Endothelial cell of umbilical vein (primary cell): ENCODE measurements around the gene CST9L. TPM values are rescaled to one million over a fixed set of nuclear protein-coding genes. Genes with fewer than 3 reads are reported as not detected.

ENCODE experiments used
- BruUV-seq: library from RNA; stranded (reverse); fragments of 400-500 nt; replicated peaks from 2 replicates; lab custom pipeline; 2021; lab: Mats Ljungman, UMichigan
- CTCF ChIA-PET: fragments of 300-600, 350-600 bp; sonication (Branson Sonifier 250); formaldehyde crosslinking; loops from one replicate; lab custom pipeline; 2021; ENCODE audit warnings: antibody characterized with exemption, inconsistent platforms; lab: Charles Lee
- POLR2A ChIA-PET: fragments of 300-600, 350-600 bp; sonication (Branson Sonifier 250); formaldehyde crosslinking; loops from one replicate; lab custom pipeline; 2021; ENCODE audit warnings: antibody characterized with exemption, inconsistent platforms; lab: Charles Lee
- DNase-seq: peaks from one replicate; pipeline ENCODE4 v3.0.0-alpha.2; 2011; ENCODE audit warnings: low read depth, low spot score
- FAIRE-seq: peaks from 2 replicates; lab custom pipeline; 2011; peaks lifted over from hg19 to GRCh38; lab: Jason Lieb, UNC
- H2AFZ ChIP-seq: 2 replicates; pipeline ENCODE4 v1.6.0; 2012; ENCODE audit warnings: low read depth, low read length, control low read depth, inconsistent platforms
- H3K27ac ChIP-seq: 2 replicates; pipeline ENCODE4 v1.5.1; 2011; ENCODE audit warnings: low read depth, mild to moderate bottlenecking, control low read depth, low read length, moderate library complexity; ENCODE audit not compliant: insufficient read depth
- H3K27me3 ChIP-seq, 2 experiments: 2 replicates each; pipeline versions ENCODE4 v1.6.0 to v1.6.1; 2011; ENCODE audit warnings: low read length in 2 of 2, mixed read lengths in 1 of 2; ENCODE audit not compliant: control insufficient read depth in 2 of 2, insufficient read depth in 2 of 2
- H3K36me3 ChIP-seq, 2 experiments: 2 replicates in 1 of 2; 3 replicates in 1 of 2; pipeline ENCODE4 v1.5.1; 2011; ENCODE audit warnings: low read length in 2 of 2, mild to moderate bottlenecking in 1 of 2, moderate library complexity in 1 of 2; ENCODE audit not compliant: control insufficient read depth in 2 of 2, insufficient read depth in 2 of 2; ENCODE audit errors: extremely low read depth in 1 of 2
- H3K4me1 ChIP-seq: 3 replicates; pipeline ENCODE4 v1.5.1; 2011; ENCODE audit warnings: mild to moderate bottlenecking, low read length; ENCODE audit not compliant: control insufficient read depth, insufficient read depth; ENCODE audit errors: extremely low read depth
- H3K4me2 ChIP-seq: 2 replicates; pipeline ENCODE4 v1.6.1; 2011; ENCODE audit warnings: low read length, control low read depth, mixed read lengths; ENCODE audit not compliant: insufficient read depth
- H3K4me3 ChIP-seq, 3 experiments: fragments of 200-600 bp in 1 of 3; sonication (generic), shearing (Covaris generic) in 1 of 3; replicated peaks in 1 of 3; 2 replicates each; pipeline ENCODE4 v1.5.1; 2011 to 2016; ENCODE audit warnings: control low read depth in 3 of 3, low read length in 3 of 3, mild to moderate bottlenecking in 2 of 3, inconsistent platforms in 1 of 3, low read depth in 1 of 3, moderate library complexity in 1 of 3; ENCODE audit not compliant: insufficient read depth in 1 of 3
- H3K79me2 ChIP-seq: 2 replicates; pipeline ENCODE4 v1.6.0; 2012; ENCODE audit warnings: low read length, inconsistent platforms; ENCODE audit not compliant: control insufficient read depth, insufficient read depth
- H3K9ac ChIP-seq: replicated peaks from 2 replicates; pipeline ENCODE3; 2011; ENCODE audit warnings: low read length, control low read depth; ENCODE audit not compliant: insufficient read depth; ENCODE audit errors: extremely low read depth
- H3K9me1 ChIP-seq: replicated peaks from 3 replicates; pipeline ENCODE4 v1.6.0; 2011; ENCODE audit warnings: mild to moderate bottlenecking, low read length; ENCODE audit not compliant: control insufficient read depth, insufficient read depth; ENCODE audit errors: extremely low read depth
- H3K9me3 ChIP-seq: replicated peaks from 2 replicates; pipeline ENCODE4 v1.5.1; 2012; ENCODE audit warnings: low read length, inconsistent platforms; ENCODE audit not compliant: control insufficient read depth, insufficient read depth
- H4K20me1 ChIP-seq: replicated peaks from 2 replicates; pipeline ENCODE3; 2011; ENCODE audit warnings: mild to moderate bottlenecking, low read length; ENCODE audit not compliant: control insufficient read depth, insufficient read depth; ENCODE audit errors: extremely low read depth
- EZH2 ChIP-seq: IDR thresholded peaks from 2 replicates; pipeline ENCODE4 v1.6.1; 2012; ENCODE audit warnings: borderline replicate concordance, low read depth, mild to moderate bottlenecking, moderate library complexity, low read length, inconsistent platforms; ENCODE audit not compliant: severe bottlenecking
- FOS ChIP-seq: IDR thresholded peaks from 2 replicates; pipeline ENCODE4 v1.6.1; 2011; ENCODE audit warnings: mild to moderate bottlenecking, low read length, moderate library complexity, borderline replicate concordance; ENCODE audit not compliant: insufficient read depth
- GATA2 ChIP-seq: IDR thresholded peaks from 2 replicates; pipeline ENCODE4 v1.7.0; 2011; ENCODE audit warnings: low read depth, mild to moderate bottlenecking, moderate library complexity, mixed read lengths, low read length; ENCODE audit not compliant: insufficient read length, insufficient read depth
- JUN ChIP-seq: IDR thresholded peaks from 2 replicates; pipeline ENCODE4 v1.6.1; 2011; ENCODE audit warnings: borderline replicate concordance, low read depth; ENCODE audit not compliant: insufficient read length, insufficient read depth
- MAX ChIP-seq: IDR thresholded peaks from 2 replicates; pipeline ENCODE4 v1.6.1; 2011; ENCODE audit not compliant: insufficient read depth, insufficient read length
- MYC ChIP-seq: IDR thresholded peaks from one replicate; pipeline ENCODE4 v1.6.1; 2011; ENCODE audit warnings: mild to moderate bottlenecking, low read depth, low read length
- POLR2A ChIP-seq: IDR thresholded peaks from 2 replicates; pipeline ENCODE4 v1.6.1; 2012; ENCODE audit warnings: low read depth, mild to moderate bottlenecking, control low read depth, low read length
- POLR2AphosphoS5 ChIP-seq: IDR thresholded peaks from 2 replicates; pipeline ENCODE4 v1.6.1; 2012; ENCODE audit warnings: low read depth, mild to moderate bottlenecking, control low read depth, low read length, moderate library complexity; ENCODE audit not compliant: insufficient read depth
- dilution Hi-C: fragments of 300-500 bp; cut with MboI; formaldehyde crosslinking; loops from one replicate; pipeline ENCODE4 v1.15.0; 2019; ENCODE audit warnings: low sequenced_read_pairs; ENCODE audit not compliant: extremely low pct_ligation_motif_present
- intact Hi-C: fragments of 100-400 bp; cut with micrococcal nuclease; formaldehyde crosslinking; loops from one replicate; pipeline ENCODE4 v1.10.0; 2022
- polyA plus RNA-seq, 4 experiments: library from polyadenylated mRNA; depleted of rRNA in 3 of 4; stranded (reverse) in 3 of 4; unstranded in 1 of 4; fragments of >200 nt; gene quantifications; 2 replicates each; pipeline versions ENCODE4 v1.2.1 to v1.2.3, GENCODE V29; 2011 to 2012; ENCODE audit warnings: missing spikeins in 1 of 4
- total RNA-seq: library from RNA; stranded (reverse); gene quantifications from 2 replicates; pipeline ENCODE4 v1.2.3, GENCODE V29; 2021
- TF ChIP-seq, protein P1 (sequence below), 2 donors: IDR thresholded peaks; 1 replicate in 1 of 2; 2 replicates in 1 of 2; pipeline ENCODE4 v1.5.1; 2011; ENCODE audit warnings: low read length in 2 of 2, mild to moderate bottlenecking in 2 of 2, moderate library complexity in 2 of 2, control low read depth in 1 of 2, inconsistent platforms in 1 of 2, low read depth in 1 of 2; ENCODE audit not compliant: insufficient read depth in 1 of 2; ENCODE audit errors: extremely low read depth in 1 of 2

Gene CST9L
- total and polyA plus RNA-seq, 2 donors (not counting 3 experiments of a cell fraction or from before 2014, with no cell fraction given), result not detected

DNA sequence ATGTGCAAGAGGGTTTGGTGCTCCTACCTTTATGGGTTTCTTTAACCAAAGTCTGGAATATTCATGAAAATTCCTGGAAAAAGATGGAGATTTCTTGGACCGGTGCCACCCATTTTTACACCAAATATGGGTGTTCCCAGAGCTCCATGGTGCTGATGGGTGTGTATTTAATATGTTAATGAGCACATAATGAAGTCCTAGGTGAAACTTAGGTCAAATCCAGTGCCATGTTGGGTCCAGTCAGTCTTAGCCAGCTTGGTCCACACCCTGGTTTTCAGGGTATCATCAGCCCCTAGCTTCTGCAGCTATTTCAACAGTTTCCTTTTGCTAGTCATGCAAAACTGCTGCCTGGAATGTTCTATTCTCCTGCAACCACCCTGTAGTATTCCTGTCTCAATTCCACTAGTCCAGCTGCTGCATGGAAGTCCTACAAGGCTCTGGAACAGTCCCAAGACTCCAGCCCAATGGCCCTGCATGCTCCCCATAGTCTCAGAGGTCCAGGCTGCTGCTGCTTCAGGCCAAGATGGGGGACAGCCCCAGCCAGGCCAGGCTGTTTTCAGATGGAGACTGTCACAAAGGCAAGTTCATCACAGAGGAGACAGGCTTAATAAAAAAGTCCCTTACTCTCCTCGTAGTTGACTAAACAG, 31.8 kb downstream of the CST9L start:
- H3K9ac ChIP-seq, result no peak overlapping the region
- H3K9me1 ChIP-seq, result no peaks in the 10 kb centered on the region
- no peak overlapping the region for H2AFZ ChIP-seq
- no peaks in the 10 kb centered on the region for H3K27me3 ChIP-seq
- no peak overlapping the region for H3K4me3 ChIP-seq
- H3K27ac ChIP-seq, result no peak overlapping the region
- H4K20me1 ChIP-seq, result no peaks in the 10 kb centered on the region
- no peak for TF ChIP-seq MYC
- TF ChIP-seq, protein P1, sequence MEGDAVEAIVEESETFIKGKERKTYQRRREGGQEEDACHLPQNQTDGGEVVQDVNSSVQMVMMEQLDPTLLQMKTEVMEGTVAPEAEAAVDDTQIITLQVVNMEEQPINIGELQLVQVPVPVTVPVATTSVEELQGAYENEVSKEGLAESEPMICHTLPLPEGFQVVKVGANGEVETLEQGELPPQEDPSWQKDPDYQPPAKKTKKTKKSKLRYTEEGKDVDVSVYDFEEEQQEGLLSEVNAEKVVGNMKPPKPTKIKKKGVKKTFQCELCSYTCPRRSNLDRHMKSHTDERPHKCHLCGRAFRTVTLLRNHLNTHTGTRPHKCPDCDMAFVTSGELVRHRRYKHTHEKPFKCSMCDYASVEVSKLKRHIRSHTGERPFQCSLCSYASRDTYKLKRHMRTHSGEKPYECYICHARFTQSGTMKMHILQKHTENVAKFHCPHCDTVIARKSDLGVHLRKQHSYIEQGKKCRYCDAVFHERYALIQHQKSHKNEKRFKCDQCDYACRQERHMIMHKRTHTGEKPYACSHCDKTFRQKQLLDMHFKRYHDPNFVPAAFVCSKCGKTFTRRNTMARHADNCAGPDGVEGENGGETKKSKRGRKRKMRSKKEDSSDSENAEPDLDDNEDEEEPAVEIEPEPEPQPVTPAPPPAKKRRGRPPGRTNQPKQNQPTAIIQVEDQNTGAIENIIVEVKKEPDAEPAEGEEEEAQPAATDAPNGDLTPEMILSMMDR (IDR thresholded peaks at IDR 0.05; ENCODE audit: extremely low read depth in 1 of 2, insufficient read depth in 1 of 2, low read depth in 1 of 2, low read length in 2 of 2), result no peak
- TF ChIP-seq POLR2A, result no peak
- ChIA-PET POLR2A (no interaction called here), CTCF (no interaction called here)
- H3K4me1 ChIP-seq, result no peaks in the 10 kb centered on the region
- no peak for FAIRE-seq
- H3K9me3 ChIP-seq, result no peaks in the 10 kb centered on the region
- intact Hi-C loops, result no loop called here
- no peaks in the 10 kb centered on the region for H3K79me2 ChIP-seq
- dilution Hi-C loops, result no loop called here
- DNase-seq, result no peak
- no peaks in the 10 kb centered on the region for H3K36me3 ChIP-seq
- no TSS peak for BruUV-seq
- H3K4me2 ChIP-seq, result no peak overlapping the region

GRCh38 chr20:23534801-23535593, 33.3 kb downstream of the CST9L start:
- no peaks in the 10 kb centered on the region for H3K9me3 ChIP-seq
- H3K4me3 ChIP-seq, result no peak overlapping the region
- POLR2A ChIA-PET, result no interaction called here
- intact Hi-C loops (no loop called here), dilution Hi-C loops (no loop called here)
- no TSS peak for BruUV-seq
- H2AFZ ChIP-seq, result no peak overlapping the region
- no peaks in the 10 kb centered on the region for H3K79me2 ChIP-seq
- H3K27ac ChIP-seq, result no peak overlapping the region
- H3K9ac ChIP-seq, result no peak overlapping the region
- H3K36me3 ChIP-seq, result no peaks in the 10 kb centered on the region
- FAIRE-seq (no peak), DNase-seq (no peak)
- no peak overlapping the region for H3K4me2 ChIP-seq
- no peaks in the 10 kb centered on the region for H4K20me1 ChIP-seq
- no peak for TF ChIP-seq MYC
- no peak for TF ChIP-seq POLR2A
- no peak for TF ChIP-seq EZH2
- no peak for TF ChIP-seq POLR2AphosphoS5
- TF ChIP-seq JUN, result no peak
- TF ChIP-seq GATA2, result no peak
- TF ChIP-seq, protein P1 (IDR thresholded peaks at IDR 0.05; ENCODE audit: extremely low read depth in 1 of 2, insufficient read depth in 1 of 2, low read depth in 1 of 2, low read length in 2 of 2), result no peak
- no peak for TF ChIP-seq FOS
- TF ChIP-seq MAX, result no peak
- H3K27me3 ChIP-seq, result no peaks in the 10 kb centered on the region
- no peaks in the 10 kb centered on the region for H3K9me1 ChIP-seq
- H3K4me1 ChIP-seq, result no peaks in the 10 kb centered on the region
- CTCF ChIA-PET, result no interaction called here
